Effector memory CD8-positive, alpha-beta T cell (primary cell): ENCODE data around the gene GNPTG.
A peak's percentile ranks its signal among the peaks of the same experiment; 100 is the strongest.

ENCODE experiments used
- ATAC-seq: fragments of 150-1000 bp; cut with Tn5 transposase; replicated peaks from 2 replicates; pipeline ENCODE4 v1.10.0; 2021; ENCODE audit warnings: mild to moderate bottlenecking, moderate library complexity
- DNase-seq, 3 experiments: peaks; one replicate each; pipeline ENCODE4 v3.0.0; 2021
- H3K27ac Mint-ChIP-seq, 2 donors: one replicate each; pipeline ENCODE4 v1.8.0; 2022; ENCODE audit warnings: mild to moderate bottlenecking in 2 of 2, mixed read lengths in 2 of 2, moderate library complexity in 2 of 2
- H3K27me3 Mint-ChIP-seq, 2 donors: one replicate each; pipeline ENCODE4 v1.8.0; 2022; ENCODE audit warnings: mixed read lengths in 2 of 2
- H3K36me3 Mint-ChIP-seq: one replicate; pipeline ENCODE4 v1.8.0; 2022; ENCODE audit warnings: mild to moderate bottlenecking, moderate library complexity, mixed read lengths; ENCODE audit not compliant: insufficient read depth
- H3K4me1 Mint-ChIP-seq, 2 donors: one replicate each; pipeline ENCODE4 v1.8.0; 2022; ENCODE audit warnings: low read depth in 2 of 2, mixed read lengths in 2 of 2
- H3K4me3 Mint-ChIP-seq, 2 donors: one replicate each; pipeline ENCODE4 v1.8.0; 2022; ENCODE audit warnings: mild to moderate bottlenecking in 2 of 2, mixed read lengths in 2 of 2, moderate library complexity in 2 of 2
- H3K9me3 Mint-ChIP-seq, 2 donors: one replicate each; pipeline ENCODE4 v1.8.0; 2022; ENCODE audit warnings: mixed read lengths in 2 of 2

Gene GNPTG

DNA sequence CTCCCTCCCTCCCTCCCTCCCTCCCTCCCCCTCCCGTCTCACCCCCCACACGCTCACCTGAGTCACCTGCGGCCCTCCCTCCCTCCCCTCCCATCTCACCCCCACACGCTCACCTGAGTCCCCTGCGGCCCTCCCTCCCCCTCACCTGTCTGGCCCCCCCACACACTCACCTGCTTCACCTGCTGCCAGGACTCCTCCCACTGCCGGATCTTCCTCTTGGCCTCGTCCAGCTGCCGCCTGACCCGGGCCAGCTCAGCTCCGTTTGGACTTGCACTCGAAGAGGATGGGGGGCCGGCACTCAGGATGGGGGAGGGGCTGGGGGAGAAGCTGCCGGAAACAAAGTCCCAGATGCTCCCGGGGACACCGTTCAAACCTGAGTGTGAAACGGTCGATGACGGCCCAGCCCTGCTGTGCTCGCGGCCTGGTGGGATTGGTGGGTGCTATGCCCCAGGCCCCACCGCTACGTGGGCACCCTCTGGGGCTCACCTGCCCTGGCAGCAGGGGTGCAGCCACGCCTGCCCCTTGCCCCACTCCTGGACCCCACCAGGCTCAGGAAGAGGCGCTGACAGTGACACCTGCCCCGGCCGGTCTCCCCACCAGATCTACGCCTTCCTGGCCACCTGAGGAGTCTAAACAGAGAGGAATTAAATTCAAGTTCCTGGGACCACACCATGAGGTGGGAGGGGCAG lies 15.9 kb downstream of the GNPTG start:
- H3K4me1 Mint-ChIP-seq = peaks cover 3 to 4% of the 10 kb centered on the region in 2 donors
- no peak overlapping the region for H3K4me3 Mint-ChIP-seq
- no peak overlapping the region for H3K27ac Mint-ChIP-seq
- ATAC-seq = no peak
- H3K27me3 Mint-ChIP-seq = no peaks in the 10 kb centered on the region
- DNase-seq = no peak
- H3K36me3 Mint-ChIP-seq = peaks cover 58% of the 10 kb centered on the region
- H3K9me3 Mint-ChIP-seq = no peaks in the 10 kb centered on the region

DNA sequence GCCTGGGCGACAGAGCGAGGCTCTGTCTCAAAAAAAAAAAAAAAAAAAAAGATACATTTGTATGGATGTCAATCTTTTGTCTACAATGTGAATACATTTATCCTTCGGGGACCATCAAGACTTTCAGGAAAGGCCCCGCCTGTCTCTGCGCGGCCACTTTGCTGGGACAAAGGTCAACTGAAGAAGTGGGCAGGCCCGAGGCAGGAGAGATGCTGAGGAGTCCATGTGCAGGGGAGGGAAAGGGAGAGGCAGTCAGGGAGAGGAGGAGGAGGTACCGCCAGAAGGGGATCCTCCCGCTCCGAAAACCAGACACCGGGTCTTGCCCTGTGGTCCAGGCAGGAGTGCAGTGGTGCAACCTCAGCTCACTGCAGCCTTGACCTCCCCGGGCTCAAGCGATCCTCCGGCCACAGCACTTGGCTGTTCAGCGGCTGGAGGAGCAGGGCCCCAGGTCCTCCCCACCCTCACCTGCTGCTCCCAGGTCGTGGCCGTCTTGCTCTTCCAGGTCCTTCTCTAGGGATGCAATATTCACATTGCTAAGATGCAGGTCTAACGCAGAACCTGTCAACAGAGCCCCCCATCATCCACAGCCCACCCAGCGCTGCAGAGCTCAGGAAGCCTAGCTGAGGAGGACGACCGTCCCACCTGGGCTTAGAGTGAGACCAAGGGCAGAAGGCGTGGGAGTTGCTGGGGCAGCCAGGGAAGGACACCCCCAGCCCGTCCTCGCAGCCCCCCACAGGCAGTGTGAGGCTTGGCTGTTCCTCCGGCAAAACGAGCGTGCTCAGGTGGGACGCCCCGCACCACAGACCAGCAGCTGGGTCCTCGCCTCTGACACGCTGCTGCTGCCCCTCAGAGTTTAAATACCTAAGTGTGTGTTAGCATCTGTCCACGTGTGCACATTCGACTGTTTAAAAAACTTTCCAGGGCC lies 19.6 kb downstream of the GNPTG start:
- Mint-ChIP-seq H3K27ac (peak overlapping the region in 1 of 2 donors; percentile 23), H3K27me3 (no peaks in the 10 kb centered on the region), H3K9me3 (no peaks in the 10 kb centered on the region), H3K4me1 (peaks cover 0 to under 1% of the 10 kb centered on the region in 2 donors), H3K36me3 (peaks cover 30% of the 10 kb centered on the region), H3K4me3 (no peak overlapping the region)
- DNase-seq = no peak
- no peak for ATAC-seq

DNA sequence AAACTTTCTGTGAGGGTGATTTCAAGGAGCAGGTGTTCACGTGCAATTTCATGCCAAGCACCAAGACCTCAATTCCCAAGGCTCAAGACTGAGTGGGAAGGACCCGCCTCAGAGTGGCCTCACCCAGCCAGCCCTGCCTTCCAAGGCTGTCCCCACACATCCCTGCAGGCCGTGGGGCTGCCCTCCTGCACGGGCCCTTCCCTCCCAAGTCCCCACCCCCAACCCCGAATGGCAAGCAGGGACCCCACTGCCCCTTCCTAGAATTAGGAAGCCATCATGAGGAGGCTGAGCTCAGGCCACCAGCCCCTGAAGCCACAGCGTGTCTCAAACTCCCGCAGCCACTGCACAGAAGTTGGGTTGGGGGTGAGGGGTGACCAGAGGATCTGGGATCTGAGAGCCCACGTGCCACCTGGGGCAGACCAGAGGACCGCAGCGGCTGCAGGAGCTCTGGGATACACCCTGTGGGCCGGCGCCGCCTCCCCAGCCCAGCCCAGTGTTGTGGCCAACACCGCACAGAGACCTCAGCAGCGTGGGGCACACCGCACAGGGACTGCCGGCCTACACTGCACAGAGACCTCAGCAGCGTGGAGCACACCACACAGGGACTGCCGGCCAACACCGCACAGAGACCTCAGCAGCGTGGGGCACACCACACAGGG lies 20.7 kb downstream of the GNPTG start:
- ATAC-seq = no peak
- Mint-ChIP-seq H3K36me3 (peaks cover 29% of the 10 kb centered on the region), H3K4me3 (no peak overlapping the region), H3K9me3 (no peaks in the 10 kb centered on the region), H3K27ac (no peak overlapping the region), H3K4me1 (peaks cover 0 to 3% of the 10 kb centered on the region in 2 donors), H3K27me3 (no peaks in the 10 kb centered on the region)
- no peak for DNase-seq

DNA sequence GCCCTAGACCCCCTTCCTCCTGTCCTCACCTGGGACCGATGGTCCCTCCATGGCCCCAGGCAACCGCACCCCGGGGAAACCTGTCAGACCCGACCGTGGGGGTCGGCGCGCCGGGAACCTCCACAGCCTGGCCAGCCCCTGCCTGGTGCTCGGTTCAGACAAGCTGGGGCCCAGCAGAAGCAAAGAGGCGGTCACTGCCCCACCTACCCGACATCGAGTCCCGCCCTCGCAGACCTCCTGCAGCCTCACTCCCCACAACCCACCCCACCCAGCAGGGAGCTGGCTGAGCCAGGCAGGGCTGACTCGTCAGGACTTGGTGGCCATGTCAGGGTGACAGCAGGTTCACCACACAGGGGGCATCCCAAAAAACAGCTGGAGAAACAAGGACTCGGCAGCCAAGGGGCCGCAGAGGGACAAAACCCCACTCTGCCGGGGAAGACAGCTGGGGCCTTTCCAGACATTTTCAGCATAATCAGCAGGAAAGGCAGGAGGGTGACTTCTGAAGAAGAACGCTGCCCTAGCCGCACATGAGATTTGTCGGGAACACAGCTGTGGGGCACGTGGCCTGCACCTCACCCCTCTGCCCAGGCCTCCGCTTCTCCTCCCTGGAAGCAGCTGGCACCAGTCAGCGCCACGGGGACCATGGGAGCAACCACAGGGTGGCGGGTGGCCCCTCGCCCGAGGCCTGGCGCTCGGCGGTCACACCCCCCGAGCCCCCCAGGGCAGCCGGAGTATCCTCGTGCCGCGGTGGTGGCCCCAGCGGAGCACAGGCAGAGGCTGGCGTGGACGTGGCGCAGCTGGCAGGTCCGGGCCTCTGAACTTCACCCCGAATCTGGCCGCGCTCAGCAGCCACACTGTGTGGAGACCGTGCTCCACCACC lies 22.9 kb downstream of the GNPTG start:
- no peak for ATAC-seq
- peaks cover 28% of the 10 kb centered on the region for H3K36me3 Mint-ChIP-seq

DNA sequence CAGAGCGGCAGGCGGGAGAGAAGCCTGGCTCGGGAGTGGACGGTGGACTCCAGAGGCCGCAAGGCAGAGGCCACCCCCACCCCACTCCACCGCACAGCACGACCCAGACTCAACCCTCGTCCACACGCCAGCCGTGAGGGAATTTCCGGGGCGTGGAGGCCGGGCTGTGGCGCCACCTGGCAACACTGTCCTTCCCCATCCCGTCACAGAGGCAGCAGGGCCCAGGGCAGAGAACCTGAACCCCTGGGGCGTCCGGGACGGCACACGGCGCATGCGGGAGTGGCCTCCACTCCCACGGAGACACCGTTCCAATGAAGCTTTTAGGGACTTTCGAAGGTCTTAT lies 23.5 kb downstream of the GNPTG start:
- no peak overlapping the region for H3K4me3 Mint-ChIP-seq
- DNase-seq = no peak
- H3K36me3 Mint-ChIP-seq = peaks cover 34% of the 10 kb centered on the region
- no peaks in the 10 kb centered on the region for H3K9me3 Mint-ChIP-seq
- peaks cover 14 to 17% of the 10 kb centered on the region in 2 donors for H3K4me1 Mint-ChIP-seq
- no peaks in the 10 kb centered on the region for H3K27me3 Mint-ChIP-seq
- no peak for ATAC-seq
- no peak overlapping the region for H3K27ac Mint-ChIP-seq

More for the DNA sequence above, 22.9 kb downstream of the GNPTG start:
- no peak for DNase-seq
- Mint-ChIP-seq H3K27me3 (no peaks in the 10 kb centered on the region), H3K9me3 (no peaks in the 10 kb centered on the region), H3K27ac (peak overlapping the region in 1 of 2 donors; percentile 17), H3K4me1 (peaks cover 9 to 13% of the 10 kb centered on the region in 2 donors), H3K4me3 (no peak overlapping the region)

DNA sequence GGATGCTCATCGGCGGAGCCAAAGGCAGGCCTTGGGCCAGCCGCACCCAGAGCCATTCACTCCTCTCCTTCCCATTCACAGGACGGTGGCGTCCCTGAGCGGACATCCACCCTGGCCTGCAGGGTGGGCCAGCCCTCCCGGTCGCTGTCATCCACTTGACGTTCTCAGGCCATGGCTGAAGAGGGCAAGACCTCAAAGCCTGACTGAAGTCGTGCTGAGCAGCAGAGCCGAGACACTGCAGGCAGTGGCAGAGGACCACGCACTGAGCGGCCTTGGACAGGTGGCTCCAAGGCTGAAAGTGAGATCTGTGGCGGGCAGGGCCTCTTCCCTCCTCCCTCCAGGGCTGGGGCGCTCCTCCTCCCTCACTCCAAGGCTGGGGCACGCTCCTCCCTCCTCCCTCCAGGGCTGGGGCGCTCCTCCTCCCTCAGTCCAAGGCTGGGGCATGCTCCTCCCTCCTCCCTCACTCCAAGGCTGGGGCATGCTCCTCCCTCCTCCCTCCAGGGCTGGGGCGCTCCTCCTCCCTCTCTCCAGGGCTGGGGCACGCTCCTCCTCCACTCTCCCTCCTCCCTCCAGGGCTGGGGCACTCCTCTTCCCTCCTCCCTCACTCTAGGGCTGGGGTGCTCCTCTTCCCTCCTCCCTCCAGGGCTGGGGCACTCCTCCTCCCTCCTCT lies 24.1 kb downstream of the GNPTG start:
- ATAC-seq (no peak), DNase-seq (no peak)
- H3K36me3 Mint-ChIP-seq = peaks cover 34% of the 10 kb centered on the region
- peak overlapping the region in 1 of 2 donors; percentile 72 for H3K27ac Mint-ChIP-seq
- H3K4me3 Mint-ChIP-seq = no peak overlapping the region
- no peaks in the 10 kb centered on the region for H3K9me3 Mint-ChIP-seq
- no peaks in the 10 kb centered on the region for H3K27me3 Mint-ChIP-seq
- peaks cover 16 to 18% of the 10 kb centered on the region in 2 donors for H3K4me1 Mint-ChIP-seq

DNA sequence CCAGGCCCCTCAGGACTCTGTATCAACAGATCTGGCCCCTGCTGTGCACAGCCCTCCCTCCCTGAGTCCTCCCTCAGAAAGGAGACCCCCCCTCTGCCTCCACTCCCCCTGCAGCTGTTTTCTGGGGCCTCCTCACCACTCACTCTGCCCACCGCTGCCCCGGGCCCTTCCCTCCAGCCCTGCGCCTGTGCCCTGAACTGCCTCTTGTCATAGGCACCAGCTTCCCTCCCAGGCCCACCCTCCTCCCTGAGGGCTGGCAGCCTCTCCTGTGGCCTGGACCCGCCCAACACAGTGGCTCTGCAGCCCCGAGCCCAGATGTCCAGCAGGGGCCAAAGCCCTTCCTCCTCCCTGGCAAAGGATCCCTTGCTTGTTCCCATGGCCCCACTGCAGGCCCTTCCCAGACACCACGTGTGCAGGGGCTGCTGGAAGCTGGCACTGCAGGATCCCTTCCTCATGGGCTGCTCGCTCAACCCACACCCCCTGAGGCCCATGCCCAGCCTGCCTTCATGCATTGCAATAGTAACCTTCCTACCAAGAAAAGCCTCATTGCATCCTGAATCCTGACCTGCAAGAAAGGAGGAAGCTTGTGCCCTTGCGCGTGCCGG lies 25.8 kb downstream of the GNPTG start:
- no peaks in the 10 kb centered on the region for H3K9me3 Mint-ChIP-seq
- no peaks in the 10 kb centered on the region for H3K27me3 Mint-ChIP-seq
- H3K27ac Mint-ChIP-seq = peak overlapping the region in 1 of 2 donors; percentile 78
- no peak for ATAC-seq
- peak overlapping the region in 1 of 2 donors; percentile 76 for H3K4me3 Mint-ChIP-seq
- H3K4me1 Mint-ChIP-seq = peaks cover 16 to 18% of the 10 kb centered on the region in 2 donors
- peaks cover 35% of the 10 kb centered on the region for H3K36me3 Mint-ChIP-seq
- DNase-seq = no peak

DNA sequence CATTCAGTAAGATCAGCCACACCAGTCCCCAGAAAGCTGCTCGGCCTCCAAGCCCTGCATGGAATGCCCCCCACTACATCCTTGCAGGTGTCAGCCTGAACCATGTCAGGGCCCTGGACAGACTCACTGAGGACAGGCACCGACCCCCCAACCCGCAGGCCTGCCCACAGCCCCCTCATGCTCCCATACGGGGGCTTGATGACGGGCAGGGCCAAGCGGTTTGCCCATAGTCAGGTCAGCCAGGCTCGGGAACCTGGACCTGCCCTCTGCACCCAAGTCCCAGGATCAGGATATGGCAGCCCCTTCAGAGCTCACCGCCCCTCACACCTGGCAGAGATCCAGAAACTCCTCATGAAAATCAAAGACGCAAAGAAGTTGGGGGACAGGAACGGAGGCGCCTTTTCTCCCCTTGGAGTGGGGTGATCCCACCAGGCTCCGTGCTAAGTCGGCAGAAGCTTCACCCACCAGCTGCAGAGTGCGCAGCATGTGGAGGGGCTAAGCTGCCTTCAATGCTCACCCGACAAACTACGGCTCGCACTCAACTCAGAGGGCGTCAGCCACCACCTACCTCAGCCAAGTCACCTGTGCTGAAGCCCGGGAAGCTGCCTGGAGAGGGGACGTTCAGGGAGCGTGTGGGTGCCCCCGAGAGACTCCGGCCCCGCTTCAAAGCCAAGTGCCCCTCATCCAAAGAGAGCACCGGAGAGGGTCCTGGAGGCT lies 26.5 kb downstream of the GNPTG start:
- Mint-ChIP-seq H3K4me1 (peaks cover 16 to 18% of the 10 kb centered on the region in 2 donors), H3K36me3 (peaks cover 42% of the 10 kb centered on the region), H3K27me3 (no peaks in the 10 kb centered on the region), H3K4me3 (peak overlapping the region; percentile 66 to 76), H3K27ac (peak overlapping the region; percentile 78 to 93), H3K9me3 (no peaks in the 10 kb centered on the region)
- ATAC-seq (no peak), DNase-seq (no peak)

DNA sequence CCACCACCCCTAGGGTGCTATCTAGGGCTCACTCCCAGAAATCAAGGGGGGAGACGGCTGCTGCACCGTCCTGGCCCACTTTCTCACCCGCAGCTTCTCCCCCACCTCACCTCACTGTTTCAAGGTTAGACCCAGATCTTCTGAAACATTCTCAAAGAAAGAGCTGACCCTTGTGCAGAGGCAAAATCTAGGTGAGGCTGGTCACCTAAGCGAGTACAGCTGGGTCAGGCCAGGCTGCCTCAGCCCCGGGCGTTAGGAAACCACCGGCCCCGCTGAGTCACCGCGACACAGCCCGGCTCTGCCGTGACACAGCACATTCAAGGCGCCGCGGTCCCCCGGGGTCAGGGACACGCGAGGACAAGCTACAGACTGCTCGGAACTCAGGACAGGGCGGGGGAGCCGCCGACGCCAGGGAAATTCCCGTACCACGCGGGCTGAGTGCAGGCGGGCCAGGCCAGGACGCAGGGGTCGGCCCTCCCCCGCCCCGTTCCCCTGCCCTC lies 27.1 kb downstream of the GNPTG start:
- peak overlapping the region; percentile 78 to 93 for H3K27ac Mint-ChIP-seq
- DNase-seq (peak; percentile 50 to 62 (median 58)), ATAC-seq (peak; percentile 86)
- peak overlapping the region; percentile 66 to 76 for H3K4me3 Mint-ChIP-seq
- H3K36me3 Mint-ChIP-seq = peaks cover 43% of the 10 kb centered on the region
- no peaks in the 10 kb centered on the region for H3K27me3 Mint-ChIP-seq
- H3K9me3 Mint-ChIP-seq = no peaks in the 10 kb centered on the region
- H3K4me1 Mint-ChIP-seq = peaks cover 16 to 18% of the 10 kb centered on the region in 2 donors

DNA sequence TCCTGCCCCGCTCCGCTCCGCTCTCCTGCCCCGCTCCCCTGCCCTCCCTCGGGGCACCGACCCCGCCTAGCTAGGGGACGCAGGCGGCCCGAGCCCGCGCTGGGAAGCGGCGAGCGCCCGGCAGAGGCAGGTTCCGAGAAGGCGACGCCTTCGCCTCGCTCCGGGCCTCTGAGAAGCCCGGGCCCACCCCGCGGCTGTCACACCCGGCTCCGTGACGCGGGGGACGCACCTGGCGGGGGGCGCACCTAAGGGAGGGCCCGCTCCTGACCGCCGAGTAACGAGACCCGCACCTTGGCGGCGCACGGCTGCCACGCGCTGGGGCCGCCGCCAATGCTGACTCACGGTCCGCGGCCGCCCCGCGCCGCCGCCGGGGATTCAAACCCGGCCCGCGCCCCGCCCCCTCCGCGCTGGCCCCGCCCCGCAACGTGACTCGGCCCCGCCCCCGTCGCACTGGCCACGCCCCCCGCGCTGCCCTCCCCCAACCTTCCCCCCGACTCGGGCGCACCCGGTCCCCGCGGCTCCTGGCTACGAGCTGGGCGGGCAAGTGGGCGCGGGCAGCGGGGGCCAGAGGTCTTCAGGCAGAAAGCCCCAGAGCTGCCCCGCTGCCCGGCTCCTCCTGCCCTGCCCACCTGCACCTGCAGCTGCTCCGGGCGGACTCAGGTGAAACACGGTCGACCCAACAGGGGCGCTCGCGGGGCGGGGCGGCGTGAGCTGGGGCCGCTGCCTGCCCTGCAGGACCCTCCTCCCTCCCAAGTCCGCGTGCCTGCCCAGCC lies 27.8 kb downstream of the GNPTG start:
- ATAC-seq (peak; percentile 66), DNase-seq (peak; percentile 48 to 52 (median 51))
- peak overlapping the region; percentile 83 to 86 for H3K4me3 Mint-ChIP-seq
- H3K36me3 Mint-ChIP-seq = peaks cover 43% of the 10 kb centered on the region
- H3K9me3 Mint-ChIP-seq = no peaks in the 10 kb centered on the region
- H3K4me1 Mint-ChIP-seq = peaks cover 16 to 18% of the 10 kb centered on the region in 2 donors
- peak overlapping the region; percentile 85 to 93 for H3K27ac Mint-ChIP-seq
- no peaks in the 10 kb centered on the region for H3K27me3 Mint-ChIP-seq

DNA sequence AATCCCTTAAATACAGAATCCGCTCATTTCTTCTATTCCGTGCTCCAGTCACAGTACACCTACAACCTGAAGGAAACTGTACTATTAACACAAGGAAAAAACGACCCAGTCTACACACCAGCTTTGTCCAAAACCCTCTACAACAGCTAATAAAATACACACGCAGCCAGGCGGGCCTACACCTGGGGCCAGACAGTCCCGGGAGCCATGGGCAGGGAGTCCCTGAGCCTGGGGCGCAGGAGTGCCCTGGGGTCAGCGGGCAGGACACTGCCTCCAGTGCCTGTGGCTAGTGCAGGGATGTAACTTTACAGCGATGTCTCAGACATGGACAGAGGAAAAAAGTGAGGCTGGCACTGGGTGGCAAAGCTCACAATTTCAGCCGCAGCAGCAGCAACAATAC lies 28.5 kb downstream of the GNPTG start:
- ATAC-seq = no peak
- no peak for DNase-seq
- H3K4me1 Mint-ChIP-seq = peaks cover 17 to 18% of the 10 kb centered on the region in 2 donors
- no peaks in the 10 kb centered on the region for H3K9me3 Mint-ChIP-seq
- H3K27me3 Mint-ChIP-seq = no peaks in the 10 kb centered on the region
- H3K36me3 Mint-ChIP-seq = peaks cover 47% of the 10 kb centered on the region
- peak overlapping the region; percentile 62 to 85 for H3K27ac Mint-ChIP-seq
- H3K4me3 Mint-ChIP-seq = peak overlapping the region; percentile 83 to 86
